GM20000 (cell line): ENCODE data around the gene SEL1L2.

Source experiments
- DNase-seq: peaks from one replicate; pipeline ENCODE4 v3.0.0; 2012; ENCODE audit warnings: low spot score
- CTCF ChIP-seq: IDR thresholded peaks from 2 replicates; pipeline ENCODE4 v1.5.1; 2012; ENCODE audit warnings: mild to moderate bottlenecking, control low read depth; ENCODE audit errors: extremely low read depth, missing control alignments

The SEL1L2 gene

DNA sequence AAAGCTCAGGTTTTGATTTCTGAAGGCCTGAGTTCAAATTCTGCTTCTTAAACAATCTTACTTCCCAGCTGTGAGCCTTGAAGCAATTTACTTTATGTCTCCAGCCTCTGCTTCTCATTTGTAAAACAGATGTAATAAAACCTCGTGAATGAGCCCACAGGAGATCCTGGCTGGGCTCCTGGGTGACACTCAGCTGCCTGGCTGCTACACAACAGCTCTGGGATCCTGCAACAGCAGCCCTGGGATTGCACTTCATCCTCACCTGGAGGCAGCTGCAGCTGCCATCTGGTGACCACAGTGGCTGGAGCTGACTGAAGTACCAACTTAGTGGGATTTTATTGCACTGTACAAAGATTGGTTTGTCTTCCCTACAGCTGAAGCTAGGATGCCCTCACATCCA lies 107.0 kb downstream of the SEL1L2 start:
- DNase-seq = no peak
- no peak for TF ChIP-seq CTCF

- no peak for TF ChIP-seq CTCF
- no peak for DNase-seq
Observed at GRCh38 chr20:13878566-13878965, 111.8 kb downstream of the SEL1L2 start.

DNA sequence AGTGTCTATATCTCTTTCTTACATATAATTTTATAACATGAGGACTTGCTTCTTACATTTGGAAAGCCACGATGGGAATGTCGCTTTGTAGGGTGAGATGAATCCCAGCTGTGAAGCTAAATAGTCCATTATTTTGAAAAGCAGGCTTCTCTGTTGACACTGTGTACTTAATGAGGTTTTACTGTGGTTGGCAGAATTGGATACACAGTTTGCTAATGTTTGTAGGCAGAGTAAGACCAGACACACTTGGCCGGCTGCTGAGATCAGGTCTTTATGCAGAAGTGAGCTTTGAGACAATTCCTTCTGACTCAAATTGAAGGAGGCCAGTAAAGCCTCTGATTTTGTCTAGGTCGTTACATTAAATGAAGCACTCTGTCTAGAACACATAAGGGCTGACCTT lies 112.6 kb downstream of the SEL1L2 start:
- no peak for DNase-seq
- no peak for TF ChIP-seq CTCF

- no peak for DNase-seq
- TF ChIP-seq CTCF = no peak
Observed at GRCh38 chr20:13875265-13875811, 115.1 kb downstream of the SEL1L2 start.

GRCh38 chr20:13874394-13875157 lies 115.8 kb downstream of the SEL1L2 start:
- DNase-seq = no peak
- TF ChIP-seq CTCF = no peak

GRCh38 chr20:13873831-13874230 lies 116.6 kb downstream of the SEL1L2 start:
- DNase-seq = no peak

More at GRCh38 chr20:13873831-13874230, 116.6 kb downstream of the SEL1L2 start:
- no peak for TF ChIP-seq CTCF
